KMS-11 (cell line): Measurements from ENCODE around the gene ABLIM2.

Experiments
- H2AFZ ChIP-seq: fragments of 200-600 bp; sonication (generic); 2 replicates; pipeline ENCODE4 v1.6.1; 2016; ENCODE audit warnings: antibody characterized with exemption, mixed run types, low read depth
- H3K27ac ChIP-seq: fragments of 200-600 bp; sonication (generic); 2 replicates; pipeline ENCODE4 v1.6.1; 2016; ENCODE audit warnings: mild to moderate bottlenecking, mixed run types
- H3K27me3 ChIP-seq: fragments of 200-600 bp; sonication (generic); 2 replicates; pipeline ENCODE4 v1.6.1; 2017; ENCODE audit warnings: mild to moderate bottlenecking, low read depth, mixed run types, moderate library complexity; ENCODE audit not compliant: insufficient read depth
- H3K36me3 ChIP-seq: fragments of 200-600 bp; sonication (generic); 2 replicates; pipeline ENCODE4 v1.6.1; 2017; ENCODE audit warnings: mild to moderate bottlenecking, mixed run types; ENCODE audit not compliant: insufficient read depth
- H3K4me1 ChIP-seq: fragments of 200-600 bp; sonication (generic); 2 replicates; pipeline ENCODE4 v1.6.1; 2016; ENCODE audit warnings: mild to moderate bottlenecking, low read depth, mixed run types; ENCODE audit not compliant: poor library complexity, severe bottlenecking
- H3K4me2 ChIP-seq: fragments of 200-600 bp; sonication (generic); 2 replicates; pipeline ENCODE4 v1.7.0; 2016; ENCODE audit warnings: mild to moderate bottlenecking, mixed run types
- H3K4me3 ChIP-seq: fragments of 200-600 bp; sonication (generic); IDR thresholded peaks from 2 replicates; pipeline ENCODE4 v1.6.1; 2017; ENCODE audit warnings: low read depth, low read length, mixed read lengths; ENCODE audit not compliant: insufficient read depth
- H3K79me2 ChIP-seq: fragments of 200-600 bp; sonication (generic); 2 replicates; pipeline ENCODE4 v1.6.1; 2016; ENCODE audit warnings: low read depth, mixed run types; ENCODE audit not compliant: insufficient read depth
- H3K9ac ChIP-seq: fragments of 200-600 bp; sonication (generic); 2 replicates; pipeline ENCODE4 v1.6.1; 2016; ENCODE audit warnings: mild to moderate bottlenecking, mixed run types
- H4K20me1 ChIP-seq: fragments of 200-600 bp; sonication (generic); 2 replicates; pipeline ENCODE4 v1.6.1; 2016; ENCODE audit warnings: mild to moderate bottlenecking, mixed run types; ENCODE audit not compliant: insufficient read depth
- TF ChIP-seq, protein P1 (sequence below): fragments of 200-600 bp; sonication (generic); conservative IDR thresholded peaks from 2 replicates; pipeline ENCODE4 v1.6.1; 2017; ENCODE audit warnings: low read depth, mild to moderate bottlenecking, antibody characterized with exemption, low read length, moderate library complexity, mixed read lengths

ABLIM2 gene

GRCh38 chr4:7999279-7999678, 159.3 kb downstream of the ABLIM2 start:
- no peak overlapping the region for H3K27ac ChIP-seq
- no peak overlapping the region for H3K9ac ChIP-seq
- no peak overlapping the region for H3K4me3 ChIP-seq
- no peaks in the 10 kb centered on the region for H3K27me3 ChIP-seq
- no peak overlapping the region for H2AFZ ChIP-seq
- TF ChIP-seq, protein P1, sequence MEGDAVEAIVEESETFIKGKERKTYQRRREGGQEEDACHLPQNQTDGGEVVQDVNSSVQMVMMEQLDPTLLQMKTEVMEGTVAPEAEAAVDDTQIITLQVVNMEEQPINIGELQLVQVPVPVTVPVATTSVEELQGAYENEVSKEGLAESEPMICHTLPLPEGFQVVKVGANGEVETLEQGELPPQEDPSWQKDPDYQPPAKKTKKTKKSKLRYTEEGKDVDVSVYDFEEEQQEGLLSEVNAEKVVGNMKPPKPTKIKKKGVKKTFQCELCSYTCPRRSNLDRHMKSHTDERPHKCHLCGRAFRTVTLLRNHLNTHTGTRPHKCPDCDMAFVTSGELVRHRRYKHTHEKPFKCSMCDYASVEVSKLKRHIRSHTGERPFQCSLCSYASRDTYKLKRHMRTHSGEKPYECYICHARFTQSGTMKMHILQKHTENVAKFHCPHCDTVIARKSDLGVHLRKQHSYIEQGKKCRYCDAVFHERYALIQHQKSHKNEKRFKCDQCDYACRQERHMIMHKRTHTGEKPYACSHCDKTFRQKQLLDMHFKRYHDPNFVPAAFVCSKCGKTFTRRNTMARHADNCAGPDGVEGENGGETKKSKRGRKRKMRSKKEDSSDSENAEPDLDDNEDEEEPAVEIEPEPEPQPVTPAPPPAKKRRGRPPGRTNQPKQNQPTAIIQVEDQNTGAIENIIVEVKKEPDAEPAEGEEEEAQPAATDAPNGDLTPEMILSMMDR: no peak
- H3K4me1 ChIP-seq: no peaks in the 10 kb centered on the region
- H4K20me1 ChIP-seq: no peaks in the 10 kb centered on the region
- no peaks in the 10 kb centered on the region for H3K79me2 ChIP-seq
- H3K4me2 ChIP-seq: no peak overlapping the region
- H3K36me3 ChIP-seq: no peaks in the 10 kb centered on the region

DNA sequence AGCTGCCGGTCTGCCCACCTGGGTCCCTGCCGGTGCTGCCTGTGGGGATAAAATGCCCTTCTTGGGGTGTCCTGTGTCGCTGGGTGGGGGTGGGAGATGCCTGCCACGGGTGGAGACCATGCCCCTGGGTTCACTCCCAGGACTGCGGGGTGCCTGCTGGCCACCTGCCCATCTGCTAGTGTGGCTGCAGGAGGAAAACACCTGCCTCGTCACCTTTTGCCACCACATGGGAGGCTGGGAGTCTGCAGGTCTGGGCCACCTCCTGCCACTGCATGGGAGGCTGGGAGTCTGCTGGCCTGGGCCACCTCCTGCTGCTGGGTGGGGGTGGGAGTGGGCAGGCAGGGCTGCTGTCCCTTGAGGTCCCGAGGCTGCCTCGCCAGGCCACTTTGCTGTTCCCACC, 160.2 kb downstream of the ABLIM2 start:
- no peaks in the 10 kb centered on the region for H3K27me3 ChIP-seq

DNA sequence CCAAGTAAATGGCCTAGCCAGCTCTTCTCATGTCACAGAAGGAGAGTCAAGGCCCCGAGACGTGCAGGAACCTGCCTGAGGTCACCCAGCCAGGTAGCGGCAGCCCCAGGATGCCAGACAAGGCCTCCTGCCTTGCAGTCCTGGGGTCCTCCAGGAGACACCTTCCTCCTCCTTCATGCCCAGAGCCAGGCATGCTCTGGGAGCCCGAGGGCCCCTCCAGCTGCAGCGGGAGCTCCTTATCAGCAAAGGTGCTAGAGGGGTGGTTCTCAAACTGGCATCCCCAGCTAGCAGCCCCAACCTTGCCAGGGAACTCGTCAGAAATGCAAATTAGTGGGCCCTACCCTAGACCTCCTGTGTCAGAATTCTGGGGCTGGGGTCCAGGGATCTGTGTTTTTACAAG, 162.7 kb downstream of the ABLIM2 start:
- Histone ChIP-seq H3K36me3 (no peaks in the 10 kb centered on the region), H3K27ac (no peak overlapping the region), H3K79me2 (no peaks in the 10 kb centered on the region), H3K4me2 (no peak overlapping the region), H3K4me3 (no peak overlapping the region), H2AFZ (no peak overlapping the region), H3K4me1 (no peaks in the 10 kb centered on the region), H3K9ac (no peak overlapping the region), H4K20me1 (no peaks in the 10 kb centered on the region), H3K27me3 (no peaks in the 10 kb centered on the region)
- TF ChIP-seq, protein P1: no peak

More for the DNA sequence above, 160.2 kb downstream of the ABLIM2 start:
- H3K36me3 ChIP-seq: no peaks in the 10 kb centered on the region
- H3K4me3 ChIP-seq: no peak overlapping the region
- H3K4me1 ChIP-seq: no peaks in the 10 kb centered on the region
- no peak overlapping the region for H3K4me2 ChIP-seq
- TF ChIP-seq, protein P1: no peak
- no peak overlapping the region for H2AFZ ChIP-seq
- H4K20me1 ChIP-seq: no peaks in the 10 kb centered on the region
- H3K27ac ChIP-seq: no peak overlapping the region
- no peaks in the 10 kb centered on the region for H3K79me2 ChIP-seq
- H3K9ac ChIP-seq: no peak overlapping the region

GRCh38 chr4:7995135-7995534, 163.5 kb downstream of the ABLIM2 start:
- no peaks in the 10 kb centered on the region for H3K36me3 ChIP-seq
- no peak overlapping the region for H3K27ac ChIP-seq
- H2AFZ ChIP-seq: no peak overlapping the region
- no peaks in the 10 kb centered on the region for H3K4me1 ChIP-seq
- no peak overlapping the region for H3K4me2 ChIP-seq
- no peak overlapping the region for H3K4me3 ChIP-seq
- TF ChIP-seq, protein P1: no peak
- H3K27me3 ChIP-seq: no peaks in the 10 kb centered on the region
- no peaks in the 10 kb centered on the region for H3K79me2 ChIP-seq
- no peak overlapping the region for H3K9ac ChIP-seq
- H4K20me1 ChIP-seq: no peaks in the 10 kb centered on the region
